Mesothelial cell of epicardium (in vitro differentiated cells): ENCODE results near the gene CRYBA4. TPM values are rescaled to one million over a fixed set of nuclear protein-coding genes. Genes with fewer than 3 reads are reported as not detected.

ENCODE experiments used
- DNase-seq, 2 experiments: peaks; one replicate each; pipeline ENCODE4 v3.0.0; 2021; ENCODE audit warnings: low spot score in 2 of 2; ENCODE audit not compliant: unreplicated experiment in 2 of 2
- H3K27ac Mint-ChIP-seq: 2 replicates; pipeline ENCODE4 v1.8.0; 2021; ENCODE audit warnings: mixed read lengths
- H3K27me3 Mint-ChIP-seq: 2 replicates; pipeline ENCODE4 v1.8.0; 2021; ENCODE audit warnings: low read depth, mixed read lengths
- H3K36me3 Mint-ChIP-seq: 2 replicates; pipeline ENCODE4 v1.8.0; 2021; ENCODE audit warnings: mixed read lengths
- H3K4me1 Mint-ChIP-seq: 2 replicates; pipeline ENCODE4 v1.8.0; 2021; ENCODE audit warnings: mixed read lengths
- H3K4me3 Mint-ChIP-seq: 2 replicates; pipeline ENCODE4 v1.8.0; 2021; ENCODE audit warnings: mild to moderate bottlenecking, moderate library complexity, mixed read lengths
- H3K9me3 Mint-ChIP-seq: 2 replicates; pipeline ENCODE4 v1.8.0; 2021; ENCODE audit warnings: mixed read lengths
- total RNA-seq: library from RNA; stranded (reverse); gene quantifications from 3 replicates; pipeline ENCODE4 v1.2.1, GENCODE V29; 2021
- TF ChIP-seq, protein P1 (sequence below): fragments of 200-600 bp; sonication (generic); IDR thresholded peaks from one replicate; pipeline ENCODE4 v1.5.0; 2021; ENCODE audit warnings: antibody characterized with exemption; ENCODE audit not compliant: unreplicated experiment

Gene CRYBA4
- total RNA-seq, 1 donor from 2014 or later, result not detected

- TF ChIP-seq, protein P1, sequence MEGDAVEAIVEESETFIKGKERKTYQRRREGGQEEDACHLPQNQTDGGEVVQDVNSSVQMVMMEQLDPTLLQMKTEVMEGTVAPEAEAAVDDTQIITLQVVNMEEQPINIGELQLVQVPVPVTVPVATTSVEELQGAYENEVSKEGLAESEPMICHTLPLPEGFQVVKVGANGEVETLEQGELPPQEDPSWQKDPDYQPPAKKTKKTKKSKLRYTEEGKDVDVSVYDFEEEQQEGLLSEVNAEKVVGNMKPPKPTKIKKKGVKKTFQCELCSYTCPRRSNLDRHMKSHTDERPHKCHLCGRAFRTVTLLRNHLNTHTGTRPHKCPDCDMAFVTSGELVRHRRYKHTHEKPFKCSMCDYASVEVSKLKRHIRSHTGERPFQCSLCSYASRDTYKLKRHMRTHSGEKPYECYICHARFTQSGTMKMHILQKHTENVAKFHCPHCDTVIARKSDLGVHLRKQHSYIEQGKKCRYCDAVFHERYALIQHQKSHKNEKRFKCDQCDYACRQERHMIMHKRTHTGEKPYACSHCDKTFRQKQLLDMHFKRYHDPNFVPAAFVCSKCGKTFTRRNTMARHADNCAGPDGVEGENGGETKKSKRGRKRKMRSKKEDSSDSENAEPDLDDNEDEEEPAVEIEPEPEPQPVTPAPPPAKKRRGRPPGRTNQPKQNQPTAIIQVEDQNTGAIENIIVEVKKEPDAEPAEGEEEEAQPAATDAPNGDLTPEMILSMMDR, result no peak
- Mint-ChIP-seq H3K9me3 (no peaks in the 10 kb centered on the region), H3K36me3 (no peaks in the 10 kb centered on the region), H3K27me3 (peaks cover 22% of the 10 kb centered on the region), H3K4me3 (no peak overlapping the region), H3K4me1 (peaks cover 7% of the 10 kb centered on the region), H3K27ac (no peak overlapping the region)
- DNase-seq, result no peak
Measured at GRCh38 chr22:26619510-26619909, 2.3 kb upstream of the CRYBA4 start.

GRCh38 chr22:26620197-26620596 is 1.6 kb upstream of the CRYBA4 start:
- H3K27ac Mint-ChIP-seq, result no peak overlapping the region

GRCh38 chr22:26623984-26624383 is 2.2 kb downstream of the CRYBA4 start:
- no peak overlapping the region for H3K4me3 Mint-ChIP-seq
- no peak for DNase-seq
- H3K27ac Mint-ChIP-seq, result no peak overlapping the region
- TF ChIP-seq, protein P1, result no peak
- H3K36me3 Mint-ChIP-seq, result no peaks in the 10 kb centered on the region
- H3K27me3 Mint-ChIP-seq, result peaks cover 8% of the 10 kb centered on the region
- H3K4me1 Mint-ChIP-seq, result peaks cover 2% of the 10 kb centered on the region
- H3K9me3 Mint-ChIP-seq, result no peaks in the 10 kb centered on the region

More at GRCh38 chr22:26620197-26620596, 1.6 kb upstream of the CRYBA4 start:
- no peaks in the 10 kb centered on the region for H3K36me3 Mint-ChIP-seq
- peaks cover 7% of the 10 kb centered on the region for H3K4me1 Mint-ChIP-seq
- H3K4me3 Mint-ChIP-seq, result no peak overlapping the region
- no peaks in the 10 kb centered on the region for H3K9me3 Mint-ChIP-seq
- no peak for DNase-seq
- TF ChIP-seq, protein P1, result no peak
- peaks cover 17% of the 10 kb centered on the region for H3K27me3 Mint-ChIP-seq

DNA sequence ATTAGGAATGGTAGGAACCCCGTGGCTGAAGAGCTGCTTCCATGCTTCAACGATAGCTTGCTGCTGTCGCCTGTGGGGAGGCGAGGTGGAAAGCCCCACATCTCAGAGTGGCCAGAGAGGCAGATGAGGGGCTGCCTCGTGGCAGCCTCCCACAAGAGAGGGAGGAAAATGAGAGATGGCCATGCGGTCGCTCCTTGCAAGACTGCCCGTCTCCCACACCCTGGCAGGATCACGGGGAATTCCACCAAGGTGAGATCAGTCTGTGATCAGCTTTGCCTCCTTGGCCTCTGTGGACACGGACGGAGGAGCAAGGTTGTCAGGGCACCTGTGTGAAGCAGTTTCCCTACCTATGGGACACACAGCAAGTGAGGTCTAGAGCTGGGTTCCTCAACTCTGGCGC is 3.0 kb downstream of the CRYBA4 start:
- Mint-ChIP-seq H3K9me3 (no peaks in the 10 kb centered on the region), H3K4me3 (no peak overlapping the region), H3K4me1 (peaks cover 1% of the 10 kb centered on the region), H3K27me3 (peaks cover 8% of the 10 kb centered on the region), H3K36me3 (no peaks in the 10 kb centered on the region), H3K27ac (no peak overlapping the region)
- no peak for DNase-seq
- TF ChIP-seq, protein P1, result no peak

DNA sequence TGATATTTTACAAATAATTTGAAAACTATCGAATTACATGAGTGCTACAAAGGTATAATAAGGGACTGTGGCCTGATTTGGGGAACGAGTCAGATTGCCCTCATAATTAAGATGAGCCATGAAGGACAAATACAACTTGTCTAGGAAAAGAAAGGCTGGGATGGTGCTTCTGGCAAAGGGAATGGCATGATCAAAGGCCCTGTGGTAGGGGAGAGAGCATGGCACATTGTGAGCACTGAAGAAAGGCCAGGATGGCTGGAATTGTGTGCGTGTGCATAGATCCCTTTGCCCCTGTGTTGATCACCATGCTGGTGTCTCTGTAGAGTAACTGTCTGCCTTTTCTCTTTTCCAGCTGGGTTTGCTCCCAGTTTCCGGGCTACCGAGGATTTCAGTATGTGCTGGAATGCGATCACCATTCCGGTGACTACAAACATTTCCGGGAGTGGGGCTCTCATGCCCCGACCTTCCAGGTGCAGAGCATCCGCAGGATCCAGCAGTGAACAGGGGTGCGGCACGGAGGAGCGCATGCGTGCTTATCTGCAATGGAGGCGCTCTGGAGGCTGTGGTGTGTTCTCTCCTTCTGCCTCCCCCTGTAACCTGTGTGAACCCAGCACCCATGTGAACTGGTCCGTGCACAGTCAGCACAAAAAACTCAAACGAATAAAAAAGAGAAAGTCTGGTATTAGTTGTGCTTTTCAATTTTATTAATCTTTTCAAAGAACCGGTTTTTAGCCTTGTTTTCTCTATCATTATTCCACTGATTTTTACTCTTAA is 8.4 kb downstream of the CRYBA4 start:
- H3K4me3 Mint-ChIP-seq, result no peak overlapping the region
- H3K36me3 Mint-ChIP-seq, result no peaks in the 10 kb centered on the region
- DNase-seq, result no peak
- peaks cover 5% of the 10 kb centered on the region for H3K27me3 Mint-ChIP-seq
- peaks cover 3% of the 10 kb centered on the region for H3K4me1 Mint-ChIP-seq
- no peak overlapping the region for H3K27ac Mint-ChIP-seq
- peaks cover 8% of the 10 kb centered on the region for H3K9me3 Mint-ChIP-seq
- TF ChIP-seq, protein P1, result no peak
